Measurements from ENCODE around the gene OSBPL3.

DNA sequence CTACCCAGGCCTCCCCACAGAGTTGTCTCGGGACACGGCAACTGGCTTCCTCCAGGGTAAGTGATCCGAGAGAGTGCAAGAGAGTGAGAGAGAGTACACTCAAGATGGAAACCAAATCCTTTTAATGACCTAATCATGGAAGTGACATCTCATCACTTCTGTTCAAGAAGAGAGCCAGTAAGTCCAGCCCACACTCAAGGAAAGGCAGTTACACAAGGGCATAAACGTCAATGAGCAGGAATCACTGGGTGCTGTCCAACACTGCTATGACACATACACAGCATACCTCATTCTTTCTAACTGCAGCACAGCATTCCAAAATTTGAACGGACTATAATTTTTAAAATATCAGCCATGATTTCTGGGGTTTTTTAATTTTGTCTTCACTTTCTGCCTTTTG lies 29.3 kb upstream of the OSBPL3 start:
- TF ChIP-seq, protein P1, sequence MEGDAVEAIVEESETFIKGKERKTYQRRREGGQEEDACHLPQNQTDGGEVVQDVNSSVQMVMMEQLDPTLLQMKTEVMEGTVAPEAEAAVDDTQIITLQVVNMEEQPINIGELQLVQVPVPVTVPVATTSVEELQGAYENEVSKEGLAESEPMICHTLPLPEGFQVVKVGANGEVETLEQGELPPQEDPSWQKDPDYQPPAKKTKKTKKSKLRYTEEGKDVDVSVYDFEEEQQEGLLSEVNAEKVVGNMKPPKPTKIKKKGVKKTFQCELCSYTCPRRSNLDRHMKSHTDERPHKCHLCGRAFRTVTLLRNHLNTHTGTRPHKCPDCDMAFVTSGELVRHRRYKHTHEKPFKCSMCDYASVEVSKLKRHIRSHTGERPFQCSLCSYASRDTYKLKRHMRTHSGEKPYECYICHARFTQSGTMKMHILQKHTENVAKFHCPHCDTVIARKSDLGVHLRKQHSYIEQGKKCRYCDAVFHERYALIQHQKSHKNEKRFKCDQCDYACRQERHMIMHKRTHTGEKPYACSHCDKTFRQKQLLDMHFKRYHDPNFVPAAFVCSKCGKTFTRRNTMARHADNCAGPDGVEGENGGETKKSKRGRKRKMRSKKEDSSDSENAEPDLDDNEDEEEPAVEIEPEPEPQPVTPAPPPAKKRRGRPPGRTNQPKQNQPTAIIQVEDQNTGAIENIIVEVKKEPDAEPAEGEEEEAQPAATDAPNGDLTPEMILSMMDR (IDR thresholded peaks at IDR 0.05 in 8 of 11, conservative IDR thresholded peaks at IDR 0.05 in 3 of 11) = no peak
- TF ChIP-seq POLR2A (IDR thresholded peaks at IDR 0.05) = no peak
